HFF-Myc (cell line): Measurements from ENCODE around the gene AIPL1.

Experiments
- DNase-seq: peaks from one replicate; pipeline ENCODE4 v3.0.0-alpha.2; 2011; ENCODE audit warnings: low read depth; ENCODE audit errors: extremely low read depth
- H3K4me3 ChIP-seq: replicated peaks from 2 replicates; pipeline ENCODE4 v1.5.1; 2011; ENCODE audit warnings: low read depth, mild to moderate bottlenecking, control low read depth, low read length
- TF ChIP-seq, protein P1 (sequence below): IDR thresholded peaks from 2 replicates; pipeline ENCODE4 v1.5.1; 2012; ENCODE audit warnings: mild to moderate bottlenecking, low read depth, low read length, control low read depth; ENCODE audit errors: missing control alignments

AIPL1 gene

GRCh38 chr17:6477831-6478383, 43.0 kb upstream of the AIPL1 start:
- TF ChIP-seq, protein P1, sequence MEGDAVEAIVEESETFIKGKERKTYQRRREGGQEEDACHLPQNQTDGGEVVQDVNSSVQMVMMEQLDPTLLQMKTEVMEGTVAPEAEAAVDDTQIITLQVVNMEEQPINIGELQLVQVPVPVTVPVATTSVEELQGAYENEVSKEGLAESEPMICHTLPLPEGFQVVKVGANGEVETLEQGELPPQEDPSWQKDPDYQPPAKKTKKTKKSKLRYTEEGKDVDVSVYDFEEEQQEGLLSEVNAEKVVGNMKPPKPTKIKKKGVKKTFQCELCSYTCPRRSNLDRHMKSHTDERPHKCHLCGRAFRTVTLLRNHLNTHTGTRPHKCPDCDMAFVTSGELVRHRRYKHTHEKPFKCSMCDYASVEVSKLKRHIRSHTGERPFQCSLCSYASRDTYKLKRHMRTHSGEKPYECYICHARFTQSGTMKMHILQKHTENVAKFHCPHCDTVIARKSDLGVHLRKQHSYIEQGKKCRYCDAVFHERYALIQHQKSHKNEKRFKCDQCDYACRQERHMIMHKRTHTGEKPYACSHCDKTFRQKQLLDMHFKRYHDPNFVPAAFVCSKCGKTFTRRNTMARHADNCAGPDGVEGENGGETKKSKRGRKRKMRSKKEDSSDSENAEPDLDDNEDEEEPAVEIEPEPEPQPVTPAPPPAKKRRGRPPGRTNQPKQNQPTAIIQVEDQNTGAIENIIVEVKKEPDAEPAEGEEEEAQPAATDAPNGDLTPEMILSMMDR = no peak
- no peak overlapping the region for H3K4me3 ChIP-seq
- DNase-seq = no peak

DNA sequence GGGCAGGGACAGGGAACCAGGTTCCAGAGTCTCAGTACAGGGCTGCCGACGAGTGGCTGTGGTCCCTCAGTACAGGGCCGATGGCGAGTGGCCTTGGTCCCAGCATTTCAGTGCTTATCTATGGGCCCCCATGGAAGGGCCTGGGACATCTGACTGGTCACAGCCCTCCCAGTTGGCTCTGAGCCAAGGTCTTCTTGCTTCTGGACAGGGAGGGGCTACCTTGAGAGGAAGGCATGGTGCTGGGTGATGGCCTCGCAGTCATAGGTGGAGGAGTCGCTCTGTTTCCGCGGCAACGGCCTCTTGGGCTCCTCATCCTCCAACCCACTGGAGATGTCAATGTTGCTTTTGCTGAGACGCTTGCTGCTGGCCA, 41.9 kb upstream of the AIPL1 start:
- H3K4me3 ChIP-seq = no peak overlapping the region
- TF ChIP-seq, protein P1 = no peak
- no peak for DNase-seq

- TF ChIP-seq, protein P1 = no peak
- no peak overlapping the region for H3K4me3 ChIP-seq
- no peak for DNase-seq
Measured at GRCh38 chr17:6476076-6476809, 41.3 kb upstream of the AIPL1 start.

DNA sequence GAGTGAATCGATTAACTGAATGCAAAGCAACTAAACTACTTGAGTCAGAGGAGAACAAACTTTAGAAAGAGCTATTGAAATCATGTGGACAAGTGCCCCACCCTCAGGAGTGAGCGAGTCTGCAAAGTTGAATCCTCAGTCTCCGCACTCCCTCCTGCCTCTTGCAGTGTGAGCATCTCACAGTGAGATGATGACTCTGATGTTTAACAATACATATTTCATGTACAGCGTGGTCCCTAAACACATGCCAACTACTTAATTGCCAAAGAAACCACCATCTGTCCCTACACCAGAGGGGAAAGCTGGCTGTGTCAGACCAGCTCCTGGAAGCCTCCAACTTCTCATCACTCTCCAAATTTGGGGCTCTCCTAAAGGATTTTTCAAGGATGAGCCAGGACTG, 40.5 kb upstream of the AIPL1 start:
- H3K4me3 ChIP-seq = no peak overlapping the region
- no peak for DNase-seq
- TF ChIP-seq, protein P1 = no peak

GRCh38 chr17:6474906-6475305, 40.0 kb upstream of the AIPL1 start:
- no peak overlapping the region for H3K4me3 ChIP-seq
- TF ChIP-seq, protein P1 = no peak
- DNase-seq = no peak

DNA sequence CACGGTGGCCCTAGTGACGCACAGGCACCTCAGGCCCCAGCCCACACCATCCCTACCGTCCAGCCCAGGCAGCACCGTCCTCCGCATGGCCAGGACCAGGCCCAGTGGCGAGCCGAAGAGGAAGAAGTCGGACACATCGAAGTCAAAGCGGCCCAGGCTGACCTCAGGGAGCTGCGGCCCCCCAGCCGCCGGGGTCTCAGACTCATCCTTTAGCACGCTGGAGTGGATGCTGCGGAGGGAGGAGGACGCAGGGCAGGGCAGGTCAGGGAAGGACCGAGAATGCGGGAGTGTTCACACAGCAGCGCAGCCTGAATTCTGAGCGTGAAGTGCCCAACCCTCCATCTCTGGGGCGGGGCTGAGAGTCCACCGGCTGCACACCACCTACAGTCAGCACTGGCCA, 39.5 kb upstream of the AIPL1 start:
- no peak for DNase-seq
- no peak overlapping the region for H3K4me3 ChIP-seq
- TF ChIP-seq, protein P1 = no peak
